GM12878 (cell line): ENCODE data around the gene DONSON. TPM values are rescaled to one million over a fixed set of nuclear protein-coding genes. Genes with fewer than 3 reads are reported as not detected.

Source experiments
- ATAC-seq: fragments of 200-7000 bp; cut with Tn5 transposase; 3 replicates; pipeline ENCODE4 v1.9.1; 2020; ENCODE audit warnings: mild to moderate bottlenecking, moderate library complexity
- BruUV-seq: library from RNA; stranded (reverse); fragments of 400-500 nt; replicated peaks from 2 replicates; lab custom pipeline; 2021; lab: Mats Ljungman, UMichigan
- CTCF ChIA-PET: fragments of 300-600 bp; sonication (Branson Sonifier 250); formaldehyde crosslinking; extraction: SDS; loops from one replicate; lab custom pipeline; 2021; ENCODE audit warnings: inconsistent platforms; lab: Yijun Ruan, JAX
- POLR2A ChIA-PET: fragments of 350-600 bp; formaldehyde crosslinking; extraction: SDS; loops from one replicate; lab custom pipeline; 2021; ENCODE audit warnings: inconsistent platforms; lab: Charles Lee
- RAD21 ChIA-PET: fragments of 300-600 bp; sonication (Branson Sonifier 250); formaldehyde crosslinking; loops from one replicate; lab custom pipeline; 2023; ENCODE audit warnings: antibody characterized with exemption; ENCODE audit not compliant: unreplicated experiment; lab: Charles Lee
- SMC1A ChIA-PET: fragments of 300-600 bp; sonication (Branson Sonifier 250); formaldehyde crosslinking; loops from one replicate; lab custom pipeline; 2023; ENCODE audit not compliant: unreplicated experiment, uncharacterized antibody; lab: Charles Lee
- DNase-seq: peaks from one replicate; pipeline ENCODE4 v3.0.0-alpha.2; 2011; ENCODE audit warnings: low read depth, low spot score
- FAIRE-seq: peaks from 3 replicates; lab custom pipeline; 2011; peaks lifted over from hg19 to GRCh38; lab: Jason Lieb, UNC
- H2AFZ ChIP-seq: 2 replicates; pipeline ENCODE4 v1.6.0; 2011; ENCODE audit warnings: low read depth, low read length, control low read depth; ENCODE audit not compliant: control insufficient read depth
- H3K27ac ChIP-seq: 2 replicates; pipeline ENCODE4 v1.5.1; 2011; ENCODE audit warnings: control low read depth; ENCODE audit not compliant: control insufficient read depth, insufficient read depth
- H3K27me3 ChIP-seq, 2 experiments: replicated peaks in 1 of 2; 2 replicates each; pipeline versions ENCODE4 v1.6.0 to v1.6.1; 2011; ENCODE audit warnings: low read length in 1 of 2; ENCODE audit not compliant: control insufficient read depth in 2 of 2, insufficient read depth in 2 of 2
- H3K36me3 ChIP-seq, 2 experiments: 2 replicates each; pipeline ENCODE4 v1.5.1; 2011; ENCODE audit warnings: low read length in 1 of 2; ENCODE audit not compliant: control insufficient read depth in 2 of 2, insufficient read depth in 2 of 2
- H3K4me1 ChIP-seq: 2 replicates; pipeline ENCODE4 v1.6.1; 2011; ENCODE audit warnings: mild to moderate bottlenecking, low read length, moderate library complexity, mixed read lengths; ENCODE audit not compliant: control insufficient read depth, insufficient read depth
- H3K4me2 ChIP-seq: 2 replicates; pipeline ENCODE4 v1.6.0; 2011; ENCODE audit warnings: control low read depth; ENCODE audit not compliant: control insufficient read depth, insufficient read depth
- H3K4me3 ChIP-seq: fragments of 200-600 bp; sonication (generic); 2 replicates; pipeline ENCODE4 v1.5.1; 2016
- H3K79me2 ChIP-seq: 2 replicates; pipeline ENCODE4 v1.6.0; 2011; ENCODE audit warnings: low read length; ENCODE audit not compliant: control insufficient read depth, insufficient read depth
- H3K9ac ChIP-seq: 2 replicates; pipeline ENCODE4 v1.8.0; 2011; ENCODE audit warnings: low read length, control low read depth, mixed read lengths; ENCODE audit not compliant: control insufficient read depth, insufficient read depth
- H3K9me3 ChIP-seq: replicated peaks from 3 replicates; pipeline ENCODE4 v1.5.1; 2011; ENCODE audit warnings: mild to moderate bottlenecking, low read length; ENCODE audit not compliant: control insufficient read depth, insufficient read depth
- H4K20me1 ChIP-seq: 2 replicates; pipeline ENCODE4 v1.6.0; 2011; ENCODE audit not compliant: control insufficient read depth, insufficient read depth
- ATF7 ChIP-seq: fragments of 450-650 bp; IDR thresholded peaks from 2 replicates; pipeline ENCODE4 v1.6.1; 2016; ENCODE audit warnings: low read depth, mild to moderate bottlenecking
- BCL11A ChIP-seq: IDR thresholded peaks from 2 replicates; pipeline ENCODE4 v1.6.1; 2011; ENCODE audit warnings: low read depth, low read length
- BMI1 ChIP-seq: fragments of 450-650 bp; IDR thresholded peaks from 2 replicates; pipeline ENCODE4 v1.6.1; 2016; ENCODE audit warnings: mild to moderate bottlenecking, moderate library complexity, borderline replicate concordance
- BRCA1 ChIP-seq: IDR thresholded peaks from 2 replicates; pipeline ENCODE4 v1.6.1; 2011; ENCODE audit warnings: low read depth, low read length, improper control_type of control experiment
- CREM ChIP-seq: IDR thresholded peaks from 2 replicates; pipeline ENCODE4 v1.6.1; 2014; ENCODE audit warnings: antibody characterized with exemption, low read depth
- EZH2 ChIP-seq: IDR thresholded peaks from 2 replicates; pipeline ENCODE4 v1.6.1; 2012; ENCODE audit warnings: low read depth, mild to moderate bottlenecking, control low read depth, inconsistent platforms, low read length, borderline replicate concordance; ENCODE audit not compliant: control insufficient read depth
- FOS ChIP-seq: IDR thresholded peaks from 3 replicates; pipeline ENCODE4 v1.6.1; 2011; ENCODE audit warnings: borderline replicate concordance; ENCODE audit not compliant: insufficient read length; ENCODE audit errors: extremely low read depth
- HDGF ChIP-seq: fragments of 450-650 bp; IDR thresholded peaks from 2 replicates; pipeline ENCODE4 v1.6.1; 2016; ENCODE audit warnings: antibody characterized with exemption
- MEF2A ChIP-seq: IDR thresholded peaks from 2 replicates; pipeline ENCODE4 v1.6.1; 2011; ENCODE audit warnings: low read depth, mild to moderate bottlenecking, low read length, moderate library complexity; ENCODE audit not compliant: insufficient read depth
- MYC ChIP-seq: IDR thresholded peaks from 2 replicates; pipeline ENCODE4 v1.6.1; 2011; ENCODE audit warnings: mild to moderate bottlenecking, low read length, moderate library complexity, inconsistent platforms; ENCODE audit not compliant: insufficient read depth, insufficient replicate concordance, insufficient read length, severe bottlenecking
- NFXL1 ChIP-seq: fragments of 450-650 bp; IDR thresholded peaks from 2 replicates; pipeline ENCODE4 v1.6.1; 2017; ENCODE audit warnings: antibody characterized with exemption, mild to moderate bottlenecking, borderline replicate concordance
- SMAD5 ChIP-seq: IDR thresholded peaks from 2 replicates; pipeline ENCODE4 v1.6.1; 2016; ENCODE audit warnings: antibody characterized with exemption, low read depth
- YBX1 ChIP-seq: fragments of 450-650 bp; IDR thresholded peaks from 2 replicates; pipeline ENCODE4 v1.6.1; 2016; ENCODE audit warnings: antibody characterized with exemption
- YY1 ChIP-seq: IDR thresholded peaks from 2 replicates; pipeline ENCODE4 v1.6.1; 2011; ENCODE audit warnings: low read depth, mild to moderate bottlenecking, low read length
- ZBED1 ChIP-seq: IDR thresholded peaks from 2 replicates; pipeline ENCODE4 v1.6.1; 2016; ENCODE audit warnings: borderline replicate concordance
- WGBS: methylation state at CpG from one replicate; pipeline ENCODE4 v1.1.6; 2016; ENCODE audit warnings: low lambda C conversion rate; ENCODE audit not compliant: insufficient replicate concordance, insufficient coverage; ENCODE audit errors: missing lambda C conversion rate; 5-methylcytosine and 5-hydroxymethylcytosine counted together
- in situ Hi-C: fragments of 300-500 bp; cut with MboI; formaldehyde crosslinking; loops from 9 replicates; pipeline ENCODE4 v1.14.3; 2018; ENCODE audit warnings: mixed read lengths
- intact Hi-C: fragments of 100-400 bp; cut with micrococcal nuclease; formaldehyde crosslinking; loops from one replicate; pipeline ENCODE4 v1.14.2; 2022; ENCODE audit not compliant: unreplicated experiment
- polyA plus RNA-seq, 11 experiments: library from polyadenylated mRNA; depleted of rRNA in 4 of 11; unstranded in 6 of 11; stranded (reverse) in 5 of 11; fragments of >200 nt; fragmentation: Nextera tagmentation in 4 of 11; fragmentation: Illumina TruSeq in 1 of 11; extraction: Ambion mirVana in 4 of 11; extraction: Trizol in 1 of 11; gene quantifications; 1 replicate in 1 of 11; 2 replicates in 10 of 11; pipeline versions ENCODE4 v1.2.1 to v1.2.3, GENCODE V29; 2011 to 2016; ENCODE audit warnings: inconsistent platforms in 2 of 11, missing spikeins in 2 of 11, low read depth in 1 of 11
- total RNA-seq, 4 experiments: library from RNA; depleted of rRNA in 3 of 4; stranded (reverse); fragments of >200 nt in 3 of 4; fragmentation: Illumina TruSeq in 1 of 4; extraction: Trizol in 1 of 4; gene quantifications; 2 replicates each; pipeline versions ENCODE4 v1.2.1 to v1.2.3, GENCODE V29; 2013 to 2021
- TF ChIP-seq, protein P1 (sequence below): IDR thresholded peaks from 2 replicates; pipeline ENCODE4 v1.6.1; 2012; ENCODE audit warnings: low read depth, low read length, improper control_type of control experiment
- TF ChIP-seq, protein P2 (sequence below): fragments of 450-650 bp; IDR thresholded peaks from 2 replicates; pipeline ENCODE4 v1.6.1; 2017; ENCODE audit warnings: antibody characterized with exemption, mild to moderate bottlenecking, moderate library complexity

Gene DONSON
- total and polyA plus RNA-seq, 10 of the 15 experiments (the other 5 are each of a cell fraction or from before 2014, with no cell fraction given), result 13.6 to 51.2 (median 32.2) TPM

DNA sequence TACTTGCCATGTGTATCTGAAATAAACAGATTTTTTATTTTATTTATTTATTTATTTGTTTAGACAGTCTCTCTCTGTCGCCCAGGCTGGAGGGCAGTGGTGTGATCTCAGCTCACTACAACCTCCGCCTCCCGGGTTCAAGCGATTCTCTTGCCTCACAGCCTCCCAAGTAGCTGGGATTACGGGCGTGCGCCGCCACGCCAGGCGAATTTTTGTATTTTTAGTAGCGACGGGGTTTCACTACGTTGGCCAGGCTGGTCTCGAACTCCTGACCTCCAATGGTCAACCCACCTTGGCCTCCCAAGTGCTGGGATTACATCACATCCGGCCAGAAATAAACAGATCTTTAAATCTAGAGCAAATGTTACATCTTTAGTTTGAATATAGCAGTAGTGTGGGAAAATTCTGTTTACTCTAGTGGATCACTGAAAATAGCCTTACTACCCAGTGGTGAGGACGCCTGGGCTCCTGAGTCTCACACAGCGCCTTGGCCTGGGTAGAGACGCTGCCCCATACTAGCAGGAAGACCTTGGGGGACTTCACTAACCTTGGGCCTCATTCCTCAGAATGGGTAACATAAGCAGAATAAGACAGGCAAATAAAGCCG, 47.3 kb downstream of the DONSON start (continued):
- TF ChIP-seq, protein P1, sequence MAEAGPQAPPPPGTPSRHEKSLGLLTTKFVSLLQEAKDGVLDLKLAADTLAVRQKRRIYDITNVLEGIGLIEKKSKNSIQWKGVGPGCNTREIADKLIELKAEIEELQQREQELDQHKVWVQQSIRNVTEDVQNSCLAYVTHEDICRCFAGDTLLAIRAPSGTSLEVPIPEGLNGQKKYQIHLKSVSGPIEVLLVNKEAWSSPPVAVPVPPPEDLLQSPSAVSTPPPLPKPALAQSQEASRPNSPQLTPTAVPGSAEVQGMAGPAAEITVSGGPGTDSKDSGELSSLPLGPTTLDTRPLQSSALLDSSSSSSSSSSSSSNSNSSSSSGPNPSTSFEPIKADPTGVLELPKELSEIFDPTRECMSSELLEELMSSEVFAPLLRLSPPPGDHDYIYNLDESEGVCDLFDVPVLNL, result no peak
- TF ChIP-seq MYC (no peak), ATF7 (peak; percentile 63; the same call in 1 of the 2 replicates)

DNA sequence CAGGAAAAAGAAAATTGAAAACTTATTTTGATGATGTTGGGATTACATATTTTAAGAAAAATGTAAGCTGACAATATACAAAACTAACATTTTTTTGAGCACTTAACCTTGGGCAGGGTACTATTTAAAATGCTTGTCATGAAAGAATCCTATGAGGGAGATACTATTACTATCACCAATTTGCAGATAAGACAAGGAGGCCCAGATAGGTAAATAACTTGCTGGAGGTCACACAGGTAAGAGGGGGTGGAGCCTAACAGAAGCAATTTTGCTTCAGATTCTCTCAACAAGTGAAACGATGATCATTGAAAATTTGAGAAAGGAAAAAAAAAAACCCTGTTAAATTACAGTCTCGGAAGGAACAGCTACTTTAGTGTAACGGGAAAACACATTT, 47.8 kb downstream of the DONSON start:
- ChIA-PET SMC1A (interaction anchor here (0.6 to 1.8 kb wide), 4 partner anchors 34 to 275 kb away, joined by 3 to 6 read pairs (median 4); partner anchors contain the start of gene TMEM50B), RAD21 (interaction anchor here (1.5 kb wide), 1 partner anchor 65 kb away, joined by 3 read pairs; no protein-coding TSS in a partner anchor), CTCF (interaction anchor here (0.9 to 1.9 kb wide), 3 partner anchors 17 to 65 kb away, joined by 3 to 15 read pairs (median 3); partner anchors contain the start of gene DONSON), POLR2A (interaction anchor here (2.0 to 2.3 kb wide), 2 partner anchors 49 to 61 kb away, joined by 7 read pairs; partner anchors contain the start of genes DNAJC28 and TMEM50B)
- no peak overlapping the region for H2AFZ ChIP-seq
- intact Hi-C loops, result loop anchor here (5.0 to 10.0 kb wide), 5 partner anchors 47 to 768 kb away; partner anchors contain the start of genes DONSON, IFNGR2 and PAXBP1
- WGBS, result 20% methylated on average over 3 of the region's 3 CpGs
- DNase-seq, result no peak
- no peak for FAIRE-seq
- peak overlapping the region; percentile 56 for H3K4me2 ChIP-seq
- peak overlapping the region; percentile 100; the same call in 1 of the 2 replicates for H3K27ac ChIP-seq
- no peaks in the 10 kb centered on the region for H3K4me1 ChIP-seq
- peaks cover 2% of the 10 kb centered on the region; the same call in 1 of the 2 replicates for H4K20me1 ChIP-seq
- H3K9me3 ChIP-seq, result no peaks in the 10 kb centered on the region
- H3K9ac ChIP-seq, result peak overlapping the region; percentile 100
- BruUV-seq, result no TSS peak
- H3K27me3 ChIP-seq, result no peaks in the 10 kb centered on the region
- H3K36me3 ChIP-seq, result peaks cover 4 to 25% of the 10 kb centered on the region in 2 experiments; a peak in 3 of 4 replicates
- H3K79me2 ChIP-seq, result peaks cover 63% of the 10 kb centered on the region
- ATAC-seq, result no peak
- TF ChIP-seq BCL11A, result no peak
- TF ChIP-seq EZH2, result no peak
- no peak for TF ChIP-seq YBX1
- TF ChIP-seq CREM, result no peak
- TF ChIP-seq MEF2A, result no peak
- TF ChIP-seq ZBED1, result no peak
- TF ChIP-seq, protein P2, sequence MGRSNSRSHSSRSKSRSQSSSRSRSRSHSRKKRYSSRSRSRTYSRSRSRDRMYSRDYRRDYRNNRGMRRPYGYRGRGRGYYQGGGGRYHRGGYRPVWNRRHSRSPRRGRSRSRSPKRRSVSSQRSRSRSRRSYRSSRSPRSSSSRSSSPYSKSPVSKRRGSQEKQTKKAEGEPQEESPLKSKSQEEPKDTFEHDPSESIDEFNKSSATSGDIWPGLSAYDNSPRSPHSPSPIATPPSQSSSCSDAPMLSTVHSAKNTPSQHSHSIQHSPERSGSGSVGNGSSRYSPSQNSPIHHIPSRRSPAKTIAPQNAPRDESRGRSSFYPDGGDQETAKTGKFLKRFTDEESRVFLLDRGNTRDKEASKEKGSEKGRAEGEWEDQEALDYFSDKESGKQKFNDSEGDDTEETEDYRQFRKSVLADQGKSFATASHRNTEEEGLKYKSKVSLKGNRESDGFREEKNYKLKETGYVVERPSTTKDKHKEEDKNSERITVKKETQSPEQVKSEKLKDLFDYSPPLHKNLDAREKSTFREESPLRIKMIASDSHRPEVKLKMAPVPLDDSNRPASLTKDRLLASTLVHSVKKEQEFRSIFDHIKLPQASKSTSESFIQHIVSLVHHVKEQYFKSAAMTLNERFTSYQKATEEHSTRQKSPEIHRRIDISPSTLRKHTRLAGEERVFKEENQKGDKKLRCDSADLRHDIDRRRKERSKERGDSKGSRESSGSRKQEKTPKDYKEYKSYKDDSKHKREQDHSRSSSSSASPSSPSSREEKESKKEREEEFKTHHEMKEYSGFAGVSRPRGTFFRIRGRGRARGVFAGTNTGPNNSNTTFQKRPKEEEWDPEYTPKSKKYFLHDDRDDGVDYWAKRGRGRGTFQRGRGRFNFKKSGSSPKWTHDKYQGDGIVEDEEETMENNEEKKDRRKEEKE, result no peak
- no peak for TF ChIP-seq BMI1
- no peak for TF ChIP-seq BRCA1
- no peak for TF ChIP-seq FOS
- no peak for TF ChIP-seq NFXL1
- no peak for TF ChIP-seq YY1
- no peak for TF ChIP-seq SMAD5
- no peak for TF ChIP-seq HDGF
- in situ Hi-C loops, result no loop called here
- peak overlapping the region; percentile 54 for H3K4me3 ChIP-seq
